ENCODE measurements around the gene TEX2.

GRCh38 chr17:64120159-64120810 is 142.8 kb downstream of the TEX2 start:
- no peak for TF ChIP-seq EZH2 (IDR thresholded peaks at IDR 0.05; ENCODE audit: borderline replicate concordance, low read depth, low read length, severe bottlenecking)
- no peak for TF ChIP-seq CTCF (IDR thresholded peaks at IDR 0.05; ENCODE audit: extremely low read depth in 1 of 2, insufficient read depth in 1 of 2, low read depth in 1 of 2, low read length in 2 of 2)
- TF ChIP-seq POLR2AphosphoS5 (IDR thresholded peaks at IDR 0.05; ENCODE audit: insufficient read depth, low read depth, low read length), result no peak
- no peak for TF ChIP-seq JUN (IDR thresholded peaks at IDR 0.05; ENCODE audit: borderline replicate concordance, insufficient read depth, insufficient read length, low read depth)
- no peak for TF ChIP-seq POLR2A (IDR thresholded peaks at IDR 0.05; ENCODE audit: low read depth, low read length)
- TF ChIP-seq FOS (IDR thresholded peaks at IDR 0.05; ENCODE audit: borderline replicate concordance, insufficient read depth, low read length), result no peak
- TF ChIP-seq GATA2 (IDR thresholded peaks at IDR 0.05; ENCODE audit: insufficient read depth, insufficient read length, low read depth, low read length), result no peak

Measured in endothelial cell of umbilical vein (primary cell).